ENCODE results near the gene TMC1. TPM values are rescaled to one million over a fixed set of nuclear protein-coding genes. Genes with fewer than 3 reads are reported as not detected.

TMC1 gene
- total and polyA plus RNA-seq, 2 experiments from 2014 or later: not detected

DNA sequence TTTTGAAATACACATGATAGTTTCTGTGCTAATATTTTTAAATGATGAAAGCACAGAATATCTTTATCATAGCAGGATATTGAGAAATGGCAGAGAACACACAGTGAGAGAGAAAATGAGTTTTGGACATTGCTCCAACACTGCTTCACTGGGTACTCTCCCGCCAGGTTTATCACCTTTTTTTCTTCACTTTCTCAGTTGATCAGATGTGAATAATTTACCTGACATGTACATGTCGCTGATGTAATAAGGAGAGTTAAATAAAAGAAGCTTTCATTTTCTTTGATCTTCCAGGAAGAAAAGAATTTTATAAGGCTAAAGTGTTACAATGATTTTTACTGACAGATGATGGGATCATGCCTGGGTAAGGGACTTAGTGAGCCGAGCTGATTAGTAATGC lies 297.0 kb downstream of the TMC1 start:
- Histone ChIP-seq H3K4me3 (no peak overlapping the region), H3K4me1 (ENCODE audit: low read depth) (no peaks in the 10 kb centered on the region), H3K27me3 (no peaks in the 10 kb centered on the region), H3K27ac (no peak overlapping the region), H3K36me3 (no peaks in the 10 kb centered on the region), H3K9me3 (ENCODE audit: low read depth) (no peaks in the 10 kb centered on the region)
- TF ChIP-seq, protein P1, sequence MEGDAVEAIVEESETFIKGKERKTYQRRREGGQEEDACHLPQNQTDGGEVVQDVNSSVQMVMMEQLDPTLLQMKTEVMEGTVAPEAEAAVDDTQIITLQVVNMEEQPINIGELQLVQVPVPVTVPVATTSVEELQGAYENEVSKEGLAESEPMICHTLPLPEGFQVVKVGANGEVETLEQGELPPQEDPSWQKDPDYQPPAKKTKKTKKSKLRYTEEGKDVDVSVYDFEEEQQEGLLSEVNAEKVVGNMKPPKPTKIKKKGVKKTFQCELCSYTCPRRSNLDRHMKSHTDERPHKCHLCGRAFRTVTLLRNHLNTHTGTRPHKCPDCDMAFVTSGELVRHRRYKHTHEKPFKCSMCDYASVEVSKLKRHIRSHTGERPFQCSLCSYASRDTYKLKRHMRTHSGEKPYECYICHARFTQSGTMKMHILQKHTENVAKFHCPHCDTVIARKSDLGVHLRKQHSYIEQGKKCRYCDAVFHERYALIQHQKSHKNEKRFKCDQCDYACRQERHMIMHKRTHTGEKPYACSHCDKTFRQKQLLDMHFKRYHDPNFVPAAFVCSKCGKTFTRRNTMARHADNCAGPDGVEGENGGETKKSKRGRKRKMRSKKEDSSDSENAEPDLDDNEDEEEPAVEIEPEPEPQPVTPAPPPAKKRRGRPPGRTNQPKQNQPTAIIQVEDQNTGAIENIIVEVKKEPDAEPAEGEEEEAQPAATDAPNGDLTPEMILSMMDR (IDR thresholded peaks at IDR 0.05; ENCODE audit: low read depth, low read length): no peak
- no peak for DNase-seq (ENCODE audit: low read depth in 1 of 2, low spot score in 1 of 2)

GRCh38 chr9:72823971-72824370 lies 302.6 kb downstream of the TMC1 start:
- H3K27me3 ChIP-seq: no peaks in the 10 kb centered on the region
- H3K36me3 ChIP-seq: no peaks in the 10 kb centered on the region
- no peaks in the 10 kb centered on the region for H3K4me1 ChIP-seq (ENCODE audit: low read depth)
- TF ChIP-seq, protein P1 (IDR thresholded peaks at IDR 0.05; ENCODE audit: low read depth, low read length): no peak
- DNase-seq (ENCODE audit: low read depth in 1 of 2, low spot score in 1 of 2): no peak
- H3K4me3 ChIP-seq: no peak overlapping the region
- H3K27ac ChIP-seq: no peak overlapping the region
- no peaks in the 10 kb centered on the region for H3K9me3 ChIP-seq (ENCODE audit: low read depth)

- TF ChIP-seq, protein P1 (IDR thresholded peaks at IDR 0.05; ENCODE audit: low read depth, low read length): no peak
- no peak overlapping the region for H3K27ac ChIP-seq
- H3K27me3 ChIP-seq: no peaks in the 10 kb centered on the region
- no peak overlapping the region for H3K4me3 ChIP-seq
- H3K36me3 ChIP-seq: no peaks in the 10 kb centered on the region
- H3K9me3 ChIP-seq (ENCODE audit: low read depth): no peaks in the 10 kb centered on the region
- H3K4me1 ChIP-seq (ENCODE audit: low read depth): no peaks in the 10 kb centered on the region
- peak in 1 of 2 donors; percentile 8 for DNase-seq (ENCODE audit: low read depth in 1 of 2, low spot score in 1 of 2)
These were observed 305.9 kb downstream of the TMC1 start for GRCh38 chr9:72826996-72827949.

GRCh38 chr9:72827950-72828731 lies 306.7 kb downstream of the TMC1 start:
- TF ChIP-seq, protein P1 (IDR thresholded peaks at IDR 0.05; ENCODE audit: low read depth, low read length): no peak
- H3K27ac ChIP-seq: no peak overlapping the region
- no peaks in the 10 kb centered on the region for H3K9me3 ChIP-seq (ENCODE audit: low read depth)
- H3K4me1 ChIP-seq (ENCODE audit: low read depth): no peaks in the 10 kb centered on the region
- H3K36me3 ChIP-seq: no peaks in the 10 kb centered on the region
- H3K4me3 ChIP-seq: no peak overlapping the region
- no peak for DNase-seq (ENCODE audit: low read depth in 1 of 2, low spot score in 1 of 2)
- H3K27me3 ChIP-seq: no peaks in the 10 kb centered on the region

GRCh38 chr9:72834994-72835393 lies 313.6 kb downstream of the TMC1 start:
- no peaks in the 10 kb centered on the region for H3K9me3 ChIP-seq (ENCODE audit: low read depth)
- no peak for DNase-seq (ENCODE audit: low read depth in 1 of 2, low spot score in 1 of 2)
- no peaks in the 10 kb centered on the region for H3K36me3 ChIP-seq
- no peaks in the 10 kb centered on the region for H3K4me1 ChIP-seq (ENCODE audit: low read depth)
- TF ChIP-seq, protein P1 (IDR thresholded peaks at IDR 0.05; ENCODE audit: low read depth, low read length): no peak
- no peak overlapping the region for H3K4me3 ChIP-seq
- H3K27me3 ChIP-seq: no peaks in the 10 kb centered on the region
- H3K27ac ChIP-seq: no peak overlapping the region

Data from cardiac muscle cell (in vitro differentiated cells and primary cell).